NK-92 treated with Interleukin-12 subunit alpha and Interleukin-12 subunit beta, amount 100 ng/mL, for 24 hours (cell line): Measurements from ENCODE around the gene CDC5L.
"Not testable (repeated sequence)": the region's sequence is repeated elsewhere in the genome, so short reads cannot be mapped to it uniquely, and the experiment has no call there.

Experiments used
- DNase-seq: peaks from one replicate; lab custom pipeline; 2025; lab: John Stamatoyannopoulos, UW

Gene CDC5L

DNA sequence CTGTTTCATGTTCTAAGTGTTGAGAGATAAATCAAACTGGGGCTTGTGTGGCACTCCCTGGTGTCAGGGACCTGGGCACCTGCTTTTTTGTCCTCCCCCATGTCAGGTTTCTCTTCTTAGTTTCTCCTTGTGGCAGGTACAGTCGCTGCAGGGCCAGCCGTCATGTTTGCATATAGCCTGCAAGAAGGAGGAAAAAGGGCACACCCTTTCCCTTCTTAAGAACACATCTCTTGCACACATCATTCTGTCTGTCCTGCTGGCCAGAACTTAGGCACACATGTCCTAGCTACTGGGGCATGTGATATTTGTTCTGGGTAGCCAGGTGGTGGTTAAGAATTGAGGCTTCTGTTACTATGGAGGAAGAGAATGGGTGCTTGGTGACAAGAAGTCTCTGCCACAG is 27.9 kb downstream of the CDC5L start:
- DNase-seq, result no peak

DNA sequence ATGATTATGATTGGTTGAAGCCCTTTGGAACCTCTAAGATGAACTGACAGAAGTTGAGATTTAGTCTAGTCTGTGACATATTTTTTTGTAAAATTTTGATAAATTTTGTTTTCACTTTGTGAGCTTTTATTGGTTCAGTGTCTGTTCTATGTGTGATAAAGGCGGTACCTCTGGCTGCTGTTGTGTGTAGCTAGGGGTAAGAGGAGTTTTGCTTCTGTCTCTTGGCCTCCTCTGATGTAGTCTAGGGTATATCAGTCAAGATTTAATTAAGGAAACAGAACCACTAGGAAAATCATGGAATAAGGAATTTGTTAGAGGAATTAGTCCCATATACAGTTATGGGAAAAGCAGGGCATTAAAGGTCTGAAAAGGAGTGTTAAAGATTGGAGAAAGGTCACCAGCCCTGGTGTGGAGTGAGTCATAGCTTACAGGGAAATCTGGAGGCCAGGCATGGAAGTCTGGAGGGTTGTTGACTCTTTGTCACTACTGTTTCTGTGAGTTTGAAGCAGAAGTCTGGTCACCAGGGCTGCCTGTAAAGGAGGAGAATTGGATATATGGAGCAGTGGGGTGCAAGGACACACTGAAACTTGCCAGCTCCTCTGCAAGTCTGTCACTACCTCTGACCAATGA is 28.5 kb downstream of the CDC5L start:
- DNase-seq, result no peak

DNA sequence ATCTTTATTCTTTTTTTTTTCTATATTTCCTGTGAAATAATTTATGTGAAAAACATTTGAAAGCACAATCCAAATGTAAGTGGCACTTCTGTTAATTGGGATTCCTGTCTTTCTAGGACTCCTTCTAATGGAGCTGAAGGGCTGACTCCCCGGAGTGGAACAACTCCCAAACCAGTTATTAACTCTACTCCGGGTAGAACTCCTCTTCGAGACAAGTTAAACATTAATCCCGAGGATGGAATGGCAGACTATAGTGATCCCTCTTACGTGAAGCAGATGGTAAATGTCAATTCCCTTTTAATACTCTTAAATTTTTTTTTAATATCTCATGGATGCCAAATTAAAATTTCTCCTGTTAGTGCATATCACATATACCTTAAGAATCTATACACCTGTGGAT is 35.0 kb downstream of the CDC5L start:
- no peak for DNase-seq

DNA sequence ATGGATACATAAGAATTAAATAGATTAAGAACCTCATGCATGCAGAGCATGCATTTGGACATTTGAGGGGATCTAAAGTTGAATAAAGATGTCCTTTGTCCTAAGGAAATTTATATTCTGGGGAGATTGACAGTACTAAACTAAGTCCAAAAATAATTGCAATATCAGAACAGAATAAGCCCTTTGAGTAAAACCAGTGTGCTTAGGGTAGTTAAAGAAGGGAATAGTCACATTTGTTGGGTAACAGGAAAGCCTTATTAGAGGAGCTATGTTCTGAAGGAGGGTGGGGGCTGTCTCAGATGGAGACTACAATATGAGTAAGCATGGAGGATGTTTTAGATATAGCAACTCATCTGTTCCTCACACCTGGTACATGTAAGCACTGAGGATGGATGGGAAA is 35.8 kb downstream of the CDC5L start:
- no peak for DNase-seq

DNA sequence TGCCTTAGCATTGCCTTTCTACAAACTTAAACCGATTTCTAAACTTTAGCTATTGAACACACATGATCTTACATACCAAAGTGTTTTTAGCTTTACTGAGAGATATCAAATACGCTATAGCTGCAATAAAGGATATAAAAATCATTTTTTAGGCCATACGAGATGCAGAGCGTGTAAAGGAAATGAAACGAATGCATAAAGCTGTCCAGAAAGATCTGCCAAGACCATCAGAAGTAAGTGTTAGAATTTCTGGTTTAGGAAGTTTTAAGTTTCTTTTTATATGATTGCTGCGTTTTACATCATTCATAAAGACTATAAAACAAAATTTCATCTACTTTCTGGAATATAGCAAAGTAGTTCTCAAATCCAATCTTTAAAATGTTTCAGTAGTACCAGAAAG is 38.4 kb downstream of the CDC5L start:
- no peak for DNase-seq

DNA sequence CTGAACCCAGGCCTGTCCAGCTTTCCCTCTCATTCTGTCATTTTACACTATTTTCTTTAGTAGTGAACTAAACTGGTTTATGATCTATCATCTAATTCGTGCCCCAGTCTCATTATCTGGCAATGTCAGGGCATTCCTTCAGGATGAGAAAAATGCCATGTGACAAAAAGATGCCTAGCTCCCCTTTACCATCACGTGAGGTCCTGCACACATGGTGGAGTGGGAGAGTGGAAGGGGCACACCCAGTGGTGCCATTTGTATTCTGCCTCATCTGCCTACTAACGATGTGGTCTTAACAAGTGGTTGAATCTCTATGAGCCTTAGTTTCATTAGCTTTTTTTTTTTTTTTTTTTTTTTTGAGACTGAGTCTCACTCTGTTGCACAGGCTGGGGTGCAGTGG is 41.2 kb downstream of the CDC5L start:
- no peak for DNase-seq

DNA sequence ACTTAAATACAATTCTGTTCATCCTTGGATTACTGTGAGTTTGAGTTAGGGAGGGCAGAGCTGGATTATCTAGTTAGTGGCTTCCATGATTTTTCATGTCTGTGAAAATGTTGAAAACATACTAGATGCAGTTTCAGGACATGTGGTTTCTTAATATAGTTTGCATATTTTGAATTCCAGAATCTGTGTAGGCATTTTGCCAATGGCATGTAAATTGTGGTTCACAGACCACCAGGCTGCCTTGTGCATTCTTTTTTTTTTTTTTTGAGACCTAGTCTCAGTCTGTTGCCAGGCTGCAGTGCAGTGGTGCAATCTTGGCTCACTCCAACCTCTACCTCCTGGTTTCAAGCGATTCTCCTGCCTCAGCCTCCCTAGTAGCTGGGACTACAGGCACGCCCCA is 42.8 kb downstream of the CDC5L start:
- DNase-seq, result no peak

DNA sequence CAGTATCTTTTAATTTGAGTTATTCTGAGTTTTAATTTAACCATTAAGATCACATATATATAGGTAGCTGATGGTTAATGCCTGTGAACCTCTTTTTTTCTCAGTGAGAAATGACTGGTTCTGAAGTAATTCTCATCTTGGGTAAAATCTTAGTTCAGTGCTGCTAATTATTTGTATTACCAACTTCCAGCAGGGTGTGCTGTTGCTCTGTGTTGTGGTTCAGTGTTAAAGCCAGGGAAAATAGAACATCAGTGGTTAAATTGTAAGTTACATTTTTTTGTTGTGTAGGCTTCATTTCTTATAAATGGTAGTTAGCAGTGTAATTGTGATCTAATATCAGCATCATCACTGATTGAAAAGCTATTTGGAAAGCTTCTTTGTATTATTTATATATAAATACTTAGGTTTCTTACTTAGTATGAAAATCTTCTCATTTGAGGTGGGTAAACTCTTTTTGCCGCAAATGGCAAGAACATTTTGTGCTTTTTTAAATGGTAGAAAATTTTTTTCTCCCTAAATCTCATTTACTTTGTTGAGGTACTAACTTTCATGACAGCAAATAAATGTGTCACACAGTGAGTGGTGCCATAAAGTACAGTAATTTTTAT is 43.7 kb downstream of the CDC5L start:
- no peak for DNase-seq

DNA sequence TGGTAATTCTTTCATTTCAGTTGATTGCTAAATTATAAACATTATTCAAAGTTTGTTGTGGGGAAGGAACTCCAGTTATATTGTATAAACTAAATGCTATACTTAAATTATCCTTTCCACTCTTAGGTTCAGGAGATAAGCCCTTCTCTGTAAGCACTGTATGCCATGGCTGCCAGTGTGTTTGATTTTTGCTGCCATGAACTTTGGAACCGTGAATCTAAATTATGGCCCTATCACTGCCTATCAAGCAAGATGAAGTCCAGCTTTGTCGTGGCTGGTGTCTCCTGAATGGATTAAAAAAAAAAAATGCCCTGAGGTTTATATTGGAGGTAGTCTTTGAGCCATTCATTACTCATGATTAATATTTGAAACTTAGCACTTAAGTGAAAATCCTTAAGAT is 44.7 kb downstream of the CDC5L start:
- DNase-seq, result no peak

DNA sequence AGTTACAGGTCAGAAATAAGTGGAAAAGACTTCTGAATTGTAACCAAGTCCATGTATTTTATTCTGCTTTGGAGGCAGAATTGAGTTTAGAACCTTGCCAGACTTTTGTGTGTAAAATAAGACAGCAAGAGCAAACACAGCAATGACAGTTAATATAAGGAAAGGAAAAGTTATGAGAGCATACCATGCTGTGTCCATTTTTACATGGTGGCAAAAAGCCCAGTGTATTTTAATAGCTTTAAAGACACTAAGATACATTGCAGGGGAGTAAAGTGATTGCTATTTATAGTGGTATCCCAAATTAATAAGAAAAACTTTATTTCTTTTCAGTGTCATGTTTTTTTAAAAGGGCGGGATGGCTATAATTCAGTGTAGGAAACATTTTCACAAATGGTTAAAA is 45.2 kb downstream of the CDC5L start:
- DNase-seq, result no peak

DNA sequence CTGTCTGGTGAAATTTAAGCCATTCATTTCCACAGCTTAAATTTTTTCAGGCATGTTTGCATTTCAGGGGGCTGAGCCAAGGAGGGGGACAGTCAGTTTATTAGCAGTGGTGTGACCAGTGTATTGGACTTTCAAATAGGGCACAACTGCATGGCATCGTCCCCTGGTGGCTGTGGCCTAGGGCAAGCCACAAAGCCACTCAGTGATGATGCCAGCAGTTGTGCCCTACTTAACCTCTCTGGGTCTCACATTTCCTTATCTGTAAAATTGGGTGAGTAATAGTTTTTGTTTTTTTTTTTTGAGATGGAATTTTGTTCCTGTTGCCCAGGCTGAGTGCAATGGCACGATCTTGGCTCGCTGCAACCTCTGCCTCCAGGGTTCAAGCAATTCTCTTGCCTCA is 48.0 kb downstream of the CDC5L start:
- no peak for DNase-seq

DNA sequence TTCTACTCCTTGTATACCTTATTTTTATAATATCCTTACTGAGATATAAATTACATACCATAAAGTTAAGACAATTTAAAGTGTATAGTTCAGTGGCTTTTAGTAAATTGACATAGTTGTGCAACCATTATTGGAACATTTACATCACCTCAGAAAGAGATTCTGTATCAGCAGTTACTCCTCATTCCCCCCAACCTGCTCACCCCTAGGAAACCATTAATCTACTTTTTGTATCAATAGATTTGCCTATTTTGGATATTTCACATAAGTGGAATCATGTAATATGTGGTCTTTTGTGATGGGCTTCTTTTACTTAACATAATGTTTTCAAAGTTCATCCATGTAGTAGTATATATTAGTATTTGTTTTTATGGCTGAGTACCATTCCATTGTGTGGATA is 51.3 kb downstream of the CDC5L start:
- no peak for DNase-seq

DNA sequence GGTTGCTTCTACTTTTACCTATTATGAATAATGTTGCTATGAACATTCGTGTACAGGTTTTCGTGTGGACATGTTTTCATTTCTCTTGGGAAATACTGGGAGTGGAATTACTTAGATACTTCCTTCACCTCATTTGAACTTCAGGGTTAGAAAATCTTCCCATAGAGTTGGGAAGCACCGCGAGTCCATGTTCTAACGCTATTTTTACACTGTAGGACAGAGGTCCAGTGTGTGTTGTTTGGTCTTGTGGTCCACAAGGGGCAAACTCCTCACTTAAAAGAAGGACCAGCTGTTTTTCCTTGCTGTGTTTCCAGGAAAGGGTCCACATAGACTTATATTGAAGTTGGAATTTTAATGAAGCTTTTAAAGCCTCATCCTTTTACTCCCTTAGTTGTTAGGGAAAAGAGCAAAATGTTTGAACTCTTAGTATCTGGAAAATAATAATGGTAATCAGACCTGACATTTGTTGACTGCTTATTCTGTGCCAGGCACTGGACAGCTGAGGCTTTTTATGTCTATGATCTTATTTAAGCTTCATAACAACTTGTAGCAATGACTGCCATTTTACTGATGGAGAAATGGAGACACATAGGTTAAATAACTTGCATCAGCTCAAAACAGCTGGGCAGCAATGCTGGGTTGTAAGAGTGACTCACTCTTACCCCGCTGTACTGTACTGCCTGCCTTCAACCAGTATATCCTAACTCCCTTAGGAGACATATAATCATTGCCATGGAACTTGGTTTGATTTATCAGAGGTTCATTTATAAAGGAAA is 52.0 kb downstream of the CDC5L start:
- DNase-seq, result no peak

DNA sequence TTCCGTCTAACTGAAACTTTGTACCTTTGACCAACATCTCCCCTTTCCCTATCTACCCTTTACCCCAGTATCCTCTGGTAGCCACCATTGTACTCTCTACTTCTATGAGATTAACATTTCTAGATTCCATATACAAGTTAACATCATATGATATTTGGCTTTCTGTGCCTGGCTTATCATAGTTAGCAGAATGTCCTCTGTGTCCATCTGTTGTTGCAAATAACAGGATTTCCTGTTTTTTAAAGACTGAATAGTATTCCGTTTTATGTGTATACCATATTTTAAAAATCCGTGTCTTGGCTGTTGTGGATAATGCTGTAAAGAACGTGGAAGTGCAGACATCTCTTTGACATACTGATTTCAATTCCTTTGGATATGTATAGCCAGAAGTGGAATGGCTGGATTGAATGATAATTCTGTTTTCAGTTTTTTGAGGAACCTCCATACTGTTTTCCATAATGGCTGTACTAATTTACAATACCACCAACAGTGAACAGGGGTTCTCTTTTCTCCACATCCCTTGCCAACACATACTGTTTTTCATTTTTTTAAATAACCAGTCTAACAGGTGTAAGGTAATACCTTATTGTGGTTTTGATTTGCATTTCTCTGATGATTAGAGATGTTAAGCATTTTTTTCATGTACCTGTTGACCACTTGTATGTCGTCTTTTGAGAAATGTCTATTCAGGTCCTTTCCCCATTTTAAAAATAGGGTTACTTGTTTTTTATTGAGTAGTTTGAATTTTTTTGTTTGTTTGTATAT is 53.8 kb downstream of the CDC5L start:
- no peak for DNase-seq

DNA sequence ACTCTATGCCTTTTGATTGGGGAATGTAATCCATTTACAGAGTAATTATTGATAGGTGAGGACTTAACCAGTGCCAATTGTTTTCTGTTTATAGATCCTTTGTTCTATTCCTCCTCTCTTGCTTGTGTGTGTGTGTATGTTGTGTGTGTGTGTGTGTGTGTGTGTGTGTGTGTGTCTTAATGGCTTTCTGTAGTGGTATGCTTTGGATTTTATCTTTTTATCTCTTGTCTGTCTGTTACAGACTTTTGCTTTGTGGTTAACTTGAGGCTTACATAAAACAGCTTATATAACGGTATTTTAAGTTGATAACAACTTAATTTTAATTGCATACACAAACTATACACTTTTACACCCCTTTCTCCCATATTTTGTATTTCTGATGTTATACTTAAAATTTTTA is 54.7 kb downstream of the CDC5L start:
- no peak for DNase-seq

DNA sequence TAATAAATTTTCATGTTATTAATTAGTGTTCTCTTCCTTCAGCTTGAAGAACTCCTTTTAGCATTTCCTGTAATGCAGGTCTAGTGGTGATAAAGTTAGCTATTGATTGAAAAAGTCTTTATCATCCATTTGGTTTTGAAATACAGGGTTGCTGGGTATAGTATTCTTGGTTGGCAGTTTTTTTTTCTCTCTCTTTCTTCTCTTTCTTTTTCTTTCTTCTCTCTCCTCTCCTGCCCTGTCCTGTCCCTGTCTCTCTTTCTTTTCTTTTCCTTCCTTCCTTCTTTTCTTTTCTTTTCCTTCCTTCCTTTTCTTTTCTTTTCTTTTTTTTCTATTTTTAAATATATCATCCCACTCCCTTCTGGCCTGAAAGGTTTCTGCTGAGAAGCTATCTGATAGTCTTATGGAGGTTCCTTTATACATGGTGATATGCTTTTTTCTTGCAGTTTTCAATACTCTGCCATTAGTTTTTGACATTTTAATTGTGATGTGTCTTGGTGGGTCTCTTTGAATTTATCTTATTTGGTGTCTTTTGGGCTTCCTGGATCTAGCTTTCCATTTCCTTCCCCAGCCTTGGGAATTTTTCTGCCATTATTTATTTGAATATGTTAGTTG is 55.4 kb downstream of the CDC5L start:
- DNase-seq, result no peak

DNA sequence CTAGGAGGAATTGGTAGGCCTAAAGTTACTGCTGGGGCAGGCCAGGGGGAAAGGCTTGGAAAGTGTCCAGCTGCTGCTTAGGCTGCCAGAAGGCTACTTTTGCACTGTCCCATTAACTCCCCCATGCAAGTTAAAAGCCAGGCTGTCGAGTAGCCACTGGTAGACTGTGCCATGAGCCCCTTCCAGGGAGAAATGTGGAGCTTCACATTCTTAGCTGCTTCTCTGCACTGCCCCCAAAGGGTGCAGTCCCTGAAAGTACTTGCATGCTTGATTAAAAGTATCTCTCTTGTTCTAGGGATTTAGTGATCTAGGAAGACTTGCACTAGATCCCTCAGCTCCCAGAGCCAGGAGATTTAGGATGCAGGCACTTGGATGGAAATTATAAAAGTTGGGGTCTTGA is 57.3 kb downstream of the CDC5L start:
- DNase-seq, result no peak

DNA sequence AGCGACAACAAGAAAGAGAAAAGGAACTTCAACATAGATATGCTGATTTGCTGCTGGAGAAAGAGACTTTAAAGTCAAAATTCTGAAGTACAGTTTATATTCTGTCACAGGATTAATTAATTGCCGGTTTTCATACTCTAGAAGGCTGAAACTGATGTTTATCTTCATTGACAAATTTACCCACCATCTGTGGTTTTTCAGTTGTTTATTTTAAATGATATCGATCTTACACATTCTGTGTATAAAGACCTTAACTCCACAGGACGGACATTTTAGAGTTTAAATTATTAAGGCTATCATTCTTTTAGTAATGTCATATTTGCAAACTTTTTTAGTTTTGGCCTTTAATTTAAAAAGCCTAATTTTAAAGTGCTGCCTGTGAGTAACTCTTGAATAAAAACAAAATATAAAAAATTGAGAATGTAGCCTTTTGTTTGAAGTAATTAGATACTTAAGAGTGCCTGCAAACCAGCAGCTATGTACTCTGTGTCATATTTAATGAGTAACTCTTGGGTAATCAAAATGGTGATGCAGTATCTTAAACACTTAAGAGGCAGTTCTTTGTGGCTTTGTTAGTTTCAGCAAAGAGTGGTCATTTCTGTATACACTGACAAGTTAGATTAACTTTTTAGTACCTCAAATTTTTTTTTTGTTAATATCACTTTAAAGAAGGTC is 59.3 kb downstream of the CDC5L start:
- no peak for DNase-seq

DNA sequence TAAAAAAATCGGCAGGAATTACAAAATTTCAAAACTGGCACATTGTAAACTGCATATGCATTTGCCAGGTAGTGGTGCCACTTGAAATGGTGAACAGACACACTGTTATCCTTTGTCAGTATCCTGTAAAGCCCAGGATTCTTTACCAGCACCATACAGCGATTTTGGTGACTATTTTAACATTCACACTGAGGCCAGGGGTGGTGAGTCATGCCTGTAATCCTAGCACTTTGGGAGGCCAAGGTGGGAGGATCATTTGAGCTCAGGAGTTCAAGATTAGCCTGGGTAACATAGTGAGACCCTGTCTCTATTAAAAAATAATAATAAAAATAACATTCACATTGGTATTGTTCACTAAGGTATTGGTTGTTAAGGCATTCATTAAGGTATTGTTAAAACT is 61.7 kb downstream of the CDC5L start:
- not testable (repeated sequence) for DNase-seq

DNA sequence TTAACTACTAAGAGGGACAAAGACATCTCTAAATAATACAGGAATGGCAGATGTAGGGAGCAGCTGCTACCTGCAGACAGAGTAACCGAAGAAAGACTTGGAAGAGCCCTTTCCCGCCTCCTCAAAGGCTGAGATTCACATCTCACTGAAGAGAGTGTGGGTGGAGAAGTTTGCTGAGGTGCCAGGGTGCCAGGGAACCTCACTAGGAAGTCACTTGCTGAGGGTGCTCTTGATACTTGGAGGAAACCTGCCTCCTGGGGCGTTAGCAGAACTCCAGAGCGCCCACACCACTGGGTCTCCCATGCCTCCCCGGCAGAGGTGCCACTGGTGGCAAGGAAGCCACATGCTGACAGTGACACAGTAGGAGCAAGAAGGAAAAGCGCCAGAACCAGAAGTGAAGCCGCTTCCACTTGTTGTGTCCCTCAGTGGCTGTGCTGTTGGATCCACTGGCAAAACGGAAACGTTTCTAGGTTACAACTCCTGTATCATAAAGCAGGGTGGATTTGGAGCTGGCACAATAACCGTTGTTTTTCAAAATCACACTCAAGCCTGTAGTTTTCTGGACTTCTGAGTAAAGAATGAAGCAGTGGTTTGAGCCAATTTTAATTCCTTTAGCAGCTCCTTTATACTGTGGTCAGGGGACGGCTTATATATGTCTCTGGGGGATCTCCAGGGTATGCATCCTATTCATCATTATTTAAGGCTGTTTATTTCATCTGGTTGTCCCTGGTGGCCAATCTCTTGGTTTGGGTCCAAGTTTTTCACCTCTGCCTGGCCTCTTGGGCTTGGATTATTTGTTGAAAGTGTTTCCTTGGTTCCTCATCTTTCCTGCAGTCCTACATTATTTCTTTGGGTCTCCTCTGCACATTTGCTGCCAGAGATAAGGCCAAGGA is 64.5 kb downstream of the CDC5L start:
- DNase-seq, result no peak

DNA sequence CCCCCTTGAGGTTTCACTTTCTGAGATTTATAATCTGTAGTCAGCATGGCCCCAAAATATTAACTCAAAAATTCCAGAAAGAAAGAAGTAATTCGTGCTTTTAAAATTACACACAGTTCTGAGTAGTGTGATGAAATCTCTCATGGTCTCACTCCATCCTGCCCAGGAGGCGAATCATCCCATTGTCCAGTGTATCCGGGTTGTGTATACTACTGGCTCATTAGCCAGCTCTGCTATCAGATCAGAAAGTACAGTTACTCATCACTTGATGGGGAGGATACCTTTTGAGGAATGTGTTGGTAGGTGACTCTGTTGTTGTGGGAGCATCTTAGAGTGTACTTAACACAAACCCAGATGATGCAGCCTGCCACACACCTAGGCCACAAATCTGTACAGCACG is 65.2 kb downstream of the CDC5L start:
- DNase-seq, result no peak
